NCI-H128 (cell line): ENCODE data around the gene ARHGAP26.

Experiments used
- DNase-seq: peaks from one replicate; lab custom pipeline; 2025; ENCODE audit not compliant: unreplicated experiment; lab: John Stamatoyannopoulos, UW

ARHGAP26 gene

GRCh38 chr5:143056339-143056704 is 286.1 kb downstream of the ARHGAP26 start:
- DNase-seq: no peak

DNA sequence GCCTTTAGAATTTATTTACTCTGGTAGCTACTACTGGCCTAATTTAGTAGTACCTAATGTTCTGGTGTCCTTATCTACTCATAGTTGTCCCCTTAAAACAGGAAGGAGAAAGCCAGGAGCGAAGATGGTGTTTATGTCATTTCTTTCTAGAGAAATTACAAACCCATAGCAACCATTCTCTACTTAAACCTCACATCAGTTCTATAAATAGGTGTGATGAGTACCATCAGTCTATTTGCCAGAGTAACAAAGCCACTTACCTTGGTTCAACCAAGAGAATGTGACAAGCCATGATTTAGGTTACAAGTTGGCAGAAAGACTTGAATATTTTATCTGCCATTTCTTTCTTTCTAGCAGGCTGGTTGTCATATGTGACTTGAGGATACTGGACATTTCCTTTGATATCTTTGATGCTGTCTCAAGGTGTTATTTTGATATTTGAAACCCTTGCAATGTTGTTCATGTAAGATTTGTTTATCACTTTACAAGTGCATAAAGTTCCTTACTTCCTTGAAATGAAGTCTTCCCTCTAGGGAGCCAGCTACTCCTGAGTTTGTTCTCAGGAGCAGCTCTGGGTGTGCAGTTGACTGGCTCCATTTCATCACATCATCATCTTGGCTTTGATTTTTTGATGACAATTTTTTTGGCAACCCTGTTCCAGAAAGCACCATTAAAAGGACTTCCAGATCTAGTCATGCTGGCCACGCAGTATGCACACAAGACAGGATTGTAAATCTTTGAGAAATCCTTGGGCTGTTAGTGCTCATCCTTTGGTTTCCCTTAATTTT is 286.8 kb downstream of the ARHGAP26 start:
- no peak for DNase-seq

DNA sequence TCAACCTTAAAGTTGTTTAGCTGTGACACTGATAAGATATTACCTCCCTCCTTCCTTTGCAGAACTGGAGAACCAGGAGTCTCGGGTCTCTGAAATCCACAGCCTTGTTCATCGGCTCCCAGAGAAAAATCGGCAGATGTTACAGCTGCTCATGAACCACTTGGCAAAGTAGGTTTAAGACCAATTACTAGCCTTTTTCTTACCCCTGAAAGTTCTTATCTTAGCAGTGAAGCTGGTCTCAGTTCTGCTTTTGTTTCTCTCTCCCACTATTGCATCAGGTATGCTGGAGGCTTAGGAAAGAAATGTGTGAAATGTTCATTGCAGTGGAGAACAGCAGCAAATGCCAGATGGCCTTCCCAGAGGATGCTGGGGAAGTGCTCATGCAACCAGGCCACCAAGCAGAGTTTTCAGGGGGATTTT is 287.4 kb downstream of the ARHGAP26 start:
- no peak for DNase-seq

GRCh38 chr5:143059355-143059754 is 289.2 kb downstream of the ARHGAP26 start:
- DNase-seq: no peak

GRCh38 chr5:143059976-143060765 is 290.0 kb downstream of the ARHGAP26 start:
- DNase-seq: no peak

DNA sequence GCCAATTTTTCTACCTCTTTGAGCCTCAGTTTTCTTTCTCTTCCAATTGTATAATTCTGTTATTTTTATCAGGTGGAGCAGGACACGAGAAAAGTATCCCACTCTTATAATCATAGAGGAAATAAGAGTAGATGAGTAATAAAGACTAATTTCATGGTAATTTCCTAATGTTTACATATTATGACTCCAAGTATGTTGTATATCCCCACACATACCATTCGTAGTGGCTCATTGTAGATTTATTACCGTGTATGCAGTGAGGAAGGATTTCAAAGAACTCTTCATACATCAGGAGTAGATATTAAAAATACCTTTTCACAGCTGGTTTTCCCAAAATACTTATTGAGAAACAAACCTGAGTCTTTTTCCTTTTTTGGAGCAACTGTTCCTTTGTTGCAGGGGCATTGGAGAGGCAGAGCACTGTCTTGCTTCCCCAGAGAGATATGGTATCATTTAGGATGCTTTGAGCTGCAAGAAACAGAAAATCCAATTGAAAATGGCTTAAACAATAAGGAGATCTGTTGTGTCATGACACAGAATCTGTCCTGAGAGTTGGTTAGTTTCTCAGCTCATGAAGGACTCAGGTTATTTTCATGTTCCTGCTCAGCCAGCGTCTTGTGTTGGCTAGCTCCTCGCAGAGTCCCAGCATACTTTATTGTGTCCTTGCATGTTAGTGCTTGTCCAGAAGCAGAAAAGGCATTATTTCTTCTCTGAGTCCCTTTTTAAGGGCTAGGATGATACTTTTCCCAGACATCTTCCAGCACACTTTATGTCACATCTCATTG is 291.2 kb downstream of the ARHGAP26 start:
- DNase-seq: no peak

- DNase-seq: no peak
Observed at GRCh38 chr5:143062379-143062778, 292.2 kb downstream of the ARHGAP26 start.

DNA sequence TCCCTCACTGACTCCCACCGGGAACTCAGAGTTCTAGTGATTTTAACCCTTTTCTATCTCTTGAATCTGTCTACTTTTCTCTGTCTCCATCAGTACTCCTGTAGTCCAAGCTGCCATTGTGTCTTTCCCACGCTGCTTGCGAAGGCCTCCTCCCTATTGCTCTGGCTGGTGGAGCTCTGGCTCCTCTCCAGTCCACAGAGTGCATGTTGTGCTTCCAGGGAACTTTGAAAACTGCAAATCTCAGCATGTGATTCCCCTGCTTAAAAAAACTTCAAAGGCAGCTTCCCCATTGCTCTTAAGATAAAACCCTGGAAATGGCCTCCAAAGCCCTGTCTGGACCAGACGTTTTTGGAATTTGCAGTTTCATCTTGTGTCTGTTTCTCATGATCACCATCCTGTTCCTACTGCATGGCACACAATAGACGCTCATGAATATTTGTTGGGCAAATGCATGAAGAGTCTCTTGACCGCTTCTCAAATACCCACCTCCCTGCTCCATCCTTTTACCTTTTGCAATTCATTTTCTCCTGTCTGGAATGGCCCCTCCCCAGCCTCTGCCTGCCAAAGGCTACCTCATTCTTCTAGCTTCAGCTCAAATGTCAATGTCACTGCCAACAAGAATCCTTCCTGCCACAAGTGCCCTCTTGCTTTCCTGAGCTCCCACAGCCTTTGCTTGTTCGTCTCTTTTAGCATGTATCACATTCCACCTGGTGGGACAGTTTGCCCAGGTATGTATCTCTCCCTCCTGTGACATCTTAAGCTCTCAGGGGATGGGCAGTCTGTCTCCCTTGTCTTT is 293.2 kb downstream of the ARHGAP26 start:
- no peak for DNase-seq

- DNase-seq: no peak
Observed at GRCh38 chr5:143064218-143064641, 294.1 kb downstream of the ARHGAP26 start.

DNA sequence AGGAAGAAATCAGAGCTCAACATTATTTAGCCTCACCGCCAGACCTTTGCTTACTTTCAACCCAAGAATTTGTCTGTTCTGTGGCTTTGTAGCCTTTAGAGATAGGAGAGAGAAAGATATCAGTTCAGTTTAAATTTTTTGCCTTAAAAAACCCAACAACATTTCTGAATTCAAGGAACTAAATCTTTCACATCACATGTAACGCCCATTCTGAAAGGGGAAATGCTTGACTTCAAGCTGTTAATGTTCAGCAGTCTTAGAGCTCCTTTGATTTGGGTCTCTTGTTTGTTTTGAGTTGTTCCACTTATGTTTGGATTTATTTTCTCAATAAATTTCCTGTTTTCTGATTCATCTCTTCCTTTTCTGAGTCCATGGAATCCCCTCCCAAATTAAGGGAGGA is 294.5 kb downstream of the ARHGAP26 start:
- no peak for DNase-seq

GRCh38 chr5:143065185-143065965 is 295.2 kb downstream of the ARHGAP26 start:
- DNase-seq: no peak

GRCh38 chr5:143065996-143066522 is 295.9 kb downstream of the ARHGAP26 start:
- DNase-seq: no peak

GRCh38 chr5:143066556-143067281 is 296.5 kb downstream of the ARHGAP26 start:
- DNase-seq: no peak

- no peak for DNase-seq
Observed at GRCh38 chr5:143068712-143069111, 298.5 kb downstream of the ARHGAP26 start.

DNA sequence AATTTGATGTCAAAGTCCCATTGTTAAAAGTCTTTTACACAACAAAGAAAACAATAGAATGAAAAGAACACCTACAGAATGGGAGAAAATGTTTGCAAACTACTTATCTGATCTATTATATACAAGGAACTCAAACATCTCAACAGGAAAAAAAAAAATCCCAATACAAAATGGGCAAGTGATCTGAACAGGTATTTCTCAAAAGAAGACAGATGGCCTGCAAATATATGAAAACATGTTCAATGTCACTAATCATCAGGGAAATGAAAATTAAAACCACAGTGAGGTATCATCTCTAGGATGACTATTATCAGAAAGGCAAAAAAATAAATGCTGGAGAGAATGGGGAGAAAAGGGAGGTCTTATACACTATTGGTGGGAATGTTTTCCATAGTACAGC is 301.8 kb downstream of the ARHGAP26 start:
- DNase-seq: no peak

GRCh38 chr5:143072734-143073133 is 302.6 kb downstream of the ARHGAP26 start:
- no peak for DNase-seq

- DNase-seq: no peak
Observed at GRCh38 chr5:143073766-143074165, 303.6 kb downstream of the ARHGAP26 start.

GRCh38 chr5:143074414-143074996 is 304.3 kb downstream of the ARHGAP26 start:
- DNase-seq: no peak

DNA sequence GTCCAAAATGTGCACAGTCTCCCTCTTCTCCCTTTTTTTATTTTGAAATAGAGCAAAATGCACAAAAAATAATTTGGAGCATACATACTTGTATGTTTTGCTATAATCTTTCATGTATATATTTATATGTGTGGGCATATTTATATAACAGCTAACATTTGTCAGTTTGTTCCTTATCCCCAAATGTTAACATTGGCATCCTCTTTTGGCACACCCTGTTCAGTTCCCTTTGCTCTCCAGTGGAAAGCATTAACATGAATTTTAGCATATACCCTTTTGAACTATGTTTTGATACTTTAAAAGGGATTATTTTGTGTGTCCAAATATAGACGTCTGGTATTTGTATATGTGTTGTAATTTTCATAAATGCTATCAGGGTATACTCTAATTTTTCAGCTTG is 306.2 kb downstream of the ARHGAP26 start:
- DNase-seq: no peak
